Liver (tissue), 3 donors: ENCODE data around the gene ITGA4.

Source experiments
- FOXA1 ChIP-seq: IDR thresholded peaks from 2 replicates; pipeline ENCODE4 v1.6.1; 2016; ENCODE audit warnings: antibody characterized with exemption
- GABPA ChIP-seq, 2 donors: IDR thresholded peaks in 1 of 2; conservative IDR thresholded peaks in 1 of 2; 2 replicates each; pipeline ENCODE4 v1.6.1; 2016; ENCODE audit warnings: antibody characterized with exemption in 2 of 2, mild to moderate bottlenecking in 1 of 2, moderate library complexity in 1 of 2
- HNF4A ChIP-seq, 2 donors: conservative IDR thresholded peaks; 2 replicates each; pipeline ENCODE4 v1.6.1; 2016; ENCODE audit warnings: antibody characterized with exemption in 2 of 2, mild to moderate bottlenecking in 2 of 2
- JUND ChIP-seq, 2 donors: IDR thresholded peaks; 2 replicates each; pipeline ENCODE4 v1.6.1; 2016; ENCODE audit warnings: antibody characterized with exemption in 2 of 2
- RAD21 ChIP-seq, 2 donors: IDR thresholded peaks; 2 replicates each; pipeline ENCODE4 v1.6.1; 2016; ENCODE audit warnings: antibody characterized with exemption in 2 of 2, mild to moderate bottlenecking in 2 of 2
- RXRA ChIP-seq, 2 donors: IDR thresholded peaks; 2 replicates each; pipeline ENCODE4 v1.6.1; 2017 to 2018; ENCODE audit warnings: antibody characterized with exemption in 2 of 2, mild to moderate bottlenecking in 1 of 2
- SP1 ChIP-seq: IDR thresholded peaks from 2 replicates; pipeline ENCODE4 v1.6.1; 2018; ENCODE audit warnings: antibody characterized with exemption, mild to moderate bottlenecking
- TAF1 ChIP-seq: conservative IDR thresholded peaks from 2 replicates; pipeline ENCODE4 v1.6.1; 2016; ENCODE audit warnings: antibody characterized with exemption, mild to moderate bottlenecking
- TF ChIP-seq, protein P1 (sequence below): fragments of 150-350 bp; IDR thresholded peaks from 2 replicates; pipeline ENCODE4 v1.5.1; 2017; ENCODE audit warnings: improper control_type of control experiment, low read depth, low read length; ENCODE audit not compliant: missing input control
- TF ChIP-seq, protein P2 (sequence below): IDR thresholded peaks from 2 replicates; pipeline ENCODE4 v1.6.1; 2016; ENCODE audit warnings: antibody characterized with exemption, mild to moderate bottlenecking
- TF ChIP-seq, protein P3 (sequence below): IDR thresholded peaks from 2 replicates; pipeline ENCODE4 v1.6.1; 2016; ENCODE audit warnings: antibody characterized with exemption
- TF ChIP-seq, protein P4 (sequence below): IDR thresholded peaks from 2 replicates; pipeline ENCODE4 v1.6.1; 2016; ENCODE audit warnings: antibody characterized with exemption
- TF ChIP-seq, protein P5 (sequence below): IDR thresholded peaks from 2 replicates; pipeline ENCODE4 v1.6.1; 2016; ENCODE audit warnings: antibody characterized with exemption
- donor health status: healthy.
- donor health status: healthy.

DNA sequence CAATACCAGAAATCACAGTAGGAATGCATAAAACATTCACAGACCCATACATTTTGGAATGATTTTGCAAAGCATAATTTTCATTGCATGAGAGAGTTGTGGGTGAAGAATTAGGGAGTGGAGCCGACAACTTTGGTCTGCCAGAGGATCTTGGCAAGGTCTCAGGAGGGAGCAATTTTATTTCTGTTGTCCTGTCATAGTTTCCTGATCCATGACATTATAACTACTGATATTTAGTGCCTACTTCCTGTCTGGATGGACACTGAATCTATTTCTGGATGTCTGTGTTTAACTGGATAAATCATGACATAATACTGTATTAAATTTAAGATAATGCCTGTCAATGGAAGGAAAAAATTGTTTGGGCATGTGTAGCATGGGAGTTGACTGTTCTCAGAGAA lies 2.4 kb downstream of the ITGA4 start:
- TF ChIP-seq, protein P1, sequence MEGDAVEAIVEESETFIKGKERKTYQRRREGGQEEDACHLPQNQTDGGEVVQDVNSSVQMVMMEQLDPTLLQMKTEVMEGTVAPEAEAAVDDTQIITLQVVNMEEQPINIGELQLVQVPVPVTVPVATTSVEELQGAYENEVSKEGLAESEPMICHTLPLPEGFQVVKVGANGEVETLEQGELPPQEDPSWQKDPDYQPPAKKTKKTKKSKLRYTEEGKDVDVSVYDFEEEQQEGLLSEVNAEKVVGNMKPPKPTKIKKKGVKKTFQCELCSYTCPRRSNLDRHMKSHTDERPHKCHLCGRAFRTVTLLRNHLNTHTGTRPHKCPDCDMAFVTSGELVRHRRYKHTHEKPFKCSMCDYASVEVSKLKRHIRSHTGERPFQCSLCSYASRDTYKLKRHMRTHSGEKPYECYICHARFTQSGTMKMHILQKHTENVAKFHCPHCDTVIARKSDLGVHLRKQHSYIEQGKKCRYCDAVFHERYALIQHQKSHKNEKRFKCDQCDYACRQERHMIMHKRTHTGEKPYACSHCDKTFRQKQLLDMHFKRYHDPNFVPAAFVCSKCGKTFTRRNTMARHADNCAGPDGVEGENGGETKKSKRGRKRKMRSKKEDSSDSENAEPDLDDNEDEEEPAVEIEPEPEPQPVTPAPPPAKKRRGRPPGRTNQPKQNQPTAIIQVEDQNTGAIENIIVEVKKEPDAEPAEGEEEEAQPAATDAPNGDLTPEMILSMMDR = no peak
- TF ChIP-seq, protein P2, sequence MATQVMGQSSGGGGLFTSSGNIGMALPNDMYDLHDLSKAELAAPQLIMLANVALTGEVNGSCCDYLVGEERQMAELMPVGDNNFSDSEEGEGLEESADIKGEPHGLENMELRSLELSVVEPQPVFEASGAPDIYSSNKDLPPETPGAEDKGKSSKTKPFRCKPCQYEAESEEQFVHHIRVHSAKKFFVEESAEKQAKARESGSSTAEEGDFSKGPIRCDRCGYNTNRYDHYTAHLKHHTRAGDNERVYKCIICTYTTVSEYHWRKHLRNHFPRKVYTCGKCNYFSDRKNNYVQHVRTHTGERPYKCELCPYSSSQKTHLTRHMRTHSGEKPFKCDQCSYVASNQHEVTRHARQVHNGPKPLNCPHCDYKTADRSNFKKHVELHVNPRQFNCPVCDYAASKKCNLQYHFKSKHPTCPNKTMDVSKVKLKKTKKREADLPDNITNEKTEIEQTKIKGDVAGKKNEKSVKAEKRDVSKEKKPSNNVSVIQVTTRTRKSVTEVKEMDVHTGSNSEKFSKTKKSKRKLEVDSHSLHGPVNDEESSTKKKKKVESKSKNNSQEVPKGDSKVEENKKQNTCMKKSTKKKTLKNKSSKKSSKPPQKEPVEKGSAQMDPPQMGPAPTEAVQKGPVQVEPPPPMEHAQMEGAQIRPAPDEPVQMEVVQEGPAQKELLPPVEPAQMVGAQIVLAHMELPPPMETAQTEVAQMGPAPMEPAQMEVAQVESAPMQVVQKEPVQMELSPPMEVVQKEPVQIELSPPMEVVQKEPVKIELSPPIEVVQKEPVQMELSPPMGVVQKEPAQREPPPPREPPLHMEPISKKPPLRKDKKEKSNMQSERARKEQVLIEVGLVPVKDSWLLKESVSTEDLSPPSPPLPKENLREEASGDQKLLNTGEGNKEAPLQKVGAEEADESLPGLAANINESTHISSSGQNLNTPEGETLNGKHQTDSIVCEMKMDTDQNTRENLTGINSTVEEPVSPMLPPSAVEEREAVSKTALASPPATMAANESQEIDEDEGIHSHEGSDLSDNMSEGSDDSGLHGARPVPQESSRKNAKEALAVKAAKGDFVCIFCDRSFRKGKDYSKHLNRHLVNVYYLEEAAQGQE = no peak
- TF ChIP-seq, protein P3, sequence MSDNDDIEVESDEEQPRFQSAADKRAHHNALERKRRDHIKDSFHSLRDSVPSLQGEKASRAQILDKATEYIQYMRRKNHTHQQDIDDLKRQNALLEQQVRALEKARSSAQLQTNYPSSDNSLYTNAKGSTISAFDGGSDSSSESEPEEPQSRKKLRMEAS = no peak
- TF ChIP-seq TAF1 (no peak), SP1 (no peak), GABPA (IDR thresholded peaks at IDR 0.05 in 1 of 2, conservative IDR thresholded peaks at IDR 0.05 in 1 of 2) (no peak), RXRA (IDR thresholded peaks at IDR 0.05) (no peak), FOXA1 (no peak), HNF4A (conservative IDR thresholded peaks at IDR 0.05) (no peak), JUND (IDR thresholded peaks at IDR 0.05) (no peak), RAD21 (IDR thresholded peaks at IDR 0.05) (no peak)
- TF ChIP-seq, protein P4, sequence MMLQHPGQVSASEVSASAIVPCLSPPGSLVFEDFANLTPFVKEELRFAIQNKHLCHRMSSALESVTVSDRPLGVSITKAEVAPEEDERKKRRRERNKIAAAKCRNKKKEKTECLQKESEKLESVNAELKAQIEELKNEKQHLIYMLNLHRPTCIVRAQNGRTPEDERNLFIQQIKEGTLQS = no peak
- TF ChIP-seq, protein P5, sequence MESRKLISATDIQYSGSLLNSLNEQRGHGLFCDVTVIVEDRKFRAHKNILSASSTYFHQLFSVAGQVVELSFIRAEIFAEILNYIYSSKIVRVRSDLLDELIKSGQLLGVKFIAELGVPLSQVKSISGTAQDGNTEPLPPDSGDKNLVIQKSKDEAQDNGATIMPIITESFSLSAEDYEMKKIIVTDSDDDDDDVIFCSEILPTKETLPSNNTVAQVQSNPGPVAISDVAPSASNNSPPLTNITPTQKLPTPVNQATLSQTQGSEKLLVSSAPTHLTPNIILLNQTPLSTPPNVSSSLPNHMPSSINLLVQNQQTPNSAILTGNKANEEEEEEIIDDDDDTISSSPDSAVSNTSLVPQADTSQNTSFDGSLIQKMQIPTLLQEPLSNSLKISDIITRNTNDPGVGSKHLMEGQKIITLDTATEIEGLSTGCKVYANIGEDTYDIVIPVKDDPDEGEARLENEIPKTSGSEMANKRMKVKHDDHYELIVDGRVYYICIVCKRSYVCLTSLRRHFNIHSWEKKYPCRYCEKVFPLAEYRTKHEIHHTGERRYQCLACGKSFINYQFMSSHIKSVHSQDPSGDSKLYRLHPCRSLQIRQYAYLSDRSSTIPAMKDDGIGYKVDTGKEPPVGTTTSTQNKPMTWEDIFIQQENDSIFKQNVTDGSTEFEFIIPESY = no peak
